Urinary bladder (tissue), 4 donors: ENCODE data around the gene PPME1. TPM values are rescaled to one million over a fixed set of nuclear protein-coding genes. Genes with fewer than 3 reads are reported as not detected.

Experiments used
- DNase-seq: peaks from one replicate; pipeline ENCODE4 v3.0.0-alpha.2; 2015; ENCODE audit errors: extremely low spot score
- H3K27ac ChIP-seq: one replicate; pipeline ENCODE4 v1.5.1; 2013; ENCODE audit warnings: low read depth, mild to moderate bottlenecking, moderate library complexity
- H3K36me3 ChIP-seq: one replicate; pipeline ENCODE4 v1.6.1; 2013; ENCODE audit warnings: mild to moderate bottlenecking, moderate library complexity; ENCODE audit not compliant: insufficient read depth
- H3K4me1 ChIP-seq: one replicate; pipeline ENCODE4 v1.6.1; 2013; ENCODE audit warnings: mild to moderate bottlenecking, moderate library complexity; ENCODE audit not compliant: insufficient read depth
- H3K4me3 ChIP-seq: one replicate; pipeline ENCODE4 v1.5.1; 2013; ENCODE audit warnings: low read depth, low read length
- WGBS: extraction: QIAGEN DNeasy Blood & Tissue Kit; methylation state at CpG from one replicate; pipeline ENCODE4 v1.1.7; 2013; 5-methylcytosine and 5-hydroxymethylcytosine counted together
- polyA plus RNA-seq: library from polyadenylated mRNA; stranded (reverse); fragments of 200-250 nt; gene quantifications from one replicate; pipeline ENCODE4 v1.2.3, GENCODE V29; 2013
- total RNA-seq: library from RNA; depleted of rRNA; stranded (reverse); fragments of >200 nt; gene quantifications from one replicate; pipeline ENCODE4 v1.2.3, GENCODE V29; 2014
- donor health status: healthy with polysubstance abuse.
- donor health status: healthy.

PPME1 gene
- total and polyA plus RNA-seq, 2 donors = 24.5 to 33.4 TPM

DNA sequence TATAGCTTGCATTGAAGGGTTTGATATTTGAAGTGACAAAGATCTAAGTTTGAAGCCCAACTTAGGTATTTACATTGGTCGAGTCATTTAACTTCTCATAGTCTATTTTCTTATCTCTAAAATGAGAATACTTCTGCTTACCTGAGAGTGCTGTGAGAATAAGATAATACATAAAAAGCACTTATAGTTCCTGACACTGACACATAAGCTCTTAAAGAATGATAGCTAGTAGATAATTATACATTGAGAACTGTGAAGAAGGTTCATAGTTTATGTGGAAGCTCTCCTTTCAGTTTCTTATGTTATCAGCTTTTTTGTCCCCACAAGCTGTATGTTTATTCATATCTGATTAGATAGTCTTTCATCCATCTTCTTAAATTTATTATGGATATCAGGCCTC, 4.8 kb downstream of the PPME1 start:
- WGBS = 73% methylated on average over 1 of the region's 1 CpG
- no peaks in the 10 kb centered on the region for H3K4me1 ChIP-seq
- no peak overlapping the region for H3K27ac ChIP-seq
- no peak for DNase-seq
- H3K4me3 ChIP-seq = no peak overlapping the region
- H3K36me3 ChIP-seq = peaks cover 3% of the 10 kb centered on the region

DNA sequence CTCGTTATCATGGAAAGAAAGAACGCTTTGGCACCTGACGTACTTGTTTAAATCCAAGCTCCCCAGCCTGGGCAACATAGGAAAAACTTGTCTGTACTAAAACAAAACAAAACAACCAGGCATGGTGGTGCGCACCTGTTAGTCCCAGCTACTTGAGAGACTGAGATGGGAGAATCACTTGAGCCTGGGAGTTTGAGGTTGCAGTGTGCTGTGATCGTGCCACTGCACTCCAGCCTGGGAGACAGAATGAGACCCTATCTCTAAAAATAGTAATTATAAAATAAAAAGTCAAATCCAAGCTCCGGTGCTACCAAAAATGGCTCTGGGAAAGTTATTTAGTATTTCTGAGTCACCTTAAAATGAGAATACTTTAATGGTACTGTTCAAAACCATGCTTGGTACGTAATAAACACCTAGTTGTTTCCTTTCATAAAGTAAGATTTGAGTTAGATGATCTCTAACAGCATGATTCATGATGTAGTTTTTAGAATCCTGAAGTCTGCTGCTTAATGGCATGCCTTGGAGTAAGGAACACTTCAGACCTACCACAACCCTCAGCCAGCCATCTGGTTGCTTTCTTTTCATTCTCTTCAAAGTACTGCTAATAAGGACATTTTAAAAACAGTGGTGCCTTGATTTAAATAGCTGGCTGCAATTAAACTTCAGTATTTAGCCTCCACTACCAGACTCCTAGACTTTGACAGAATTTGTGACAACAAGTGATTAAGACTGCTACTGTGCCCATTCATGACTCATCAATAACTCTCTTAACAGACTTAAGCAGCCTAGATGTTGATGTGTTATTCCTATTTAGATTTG, 8.4 kb downstream of the PPME1 start:
- no peak overlapping the region for H3K4me3 ChIP-seq
- H3K27ac ChIP-seq = no peak overlapping the region
- WGBS = 78% methylated on average over 7 of the region's 7 CpGs
- DNase-seq = no peak
- no peaks in the 10 kb centered on the region for H3K4me1 ChIP-seq
- H3K36me3 ChIP-seq = peaks cover 3% of the 10 kb centered on the region

DNA sequence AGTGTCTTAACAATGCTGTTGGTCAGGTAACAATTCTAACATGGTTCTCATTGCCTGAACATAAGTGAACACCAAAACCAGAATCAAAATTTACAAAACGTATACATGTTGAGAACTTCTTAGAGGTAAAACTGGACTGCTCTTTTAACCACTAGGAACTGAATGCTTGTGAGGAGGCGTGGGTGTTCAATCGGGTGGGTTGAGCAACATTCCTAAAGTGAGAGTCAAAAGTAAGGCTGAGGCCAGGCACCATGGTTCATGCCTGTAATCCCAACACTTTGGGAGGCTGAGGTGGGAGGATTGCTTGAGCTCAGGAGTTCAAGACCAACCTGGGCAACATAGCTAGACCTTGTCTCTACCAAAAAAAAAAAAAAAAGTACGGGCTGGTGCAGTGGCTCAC, 11.5 kb downstream of the PPME1 start:
- H3K4me1 ChIP-seq = no peaks in the 10 kb centered on the region
- no peak for DNase-seq
- peaks cover 3% of the 10 kb centered on the region for H3K36me3 ChIP-seq
- no peak overlapping the region for H3K27ac ChIP-seq
- H3K4me3 ChIP-seq = no peak overlapping the region
- 95% methylated on average over 4 of the region's 4 CpGs for WGBS

DNA sequence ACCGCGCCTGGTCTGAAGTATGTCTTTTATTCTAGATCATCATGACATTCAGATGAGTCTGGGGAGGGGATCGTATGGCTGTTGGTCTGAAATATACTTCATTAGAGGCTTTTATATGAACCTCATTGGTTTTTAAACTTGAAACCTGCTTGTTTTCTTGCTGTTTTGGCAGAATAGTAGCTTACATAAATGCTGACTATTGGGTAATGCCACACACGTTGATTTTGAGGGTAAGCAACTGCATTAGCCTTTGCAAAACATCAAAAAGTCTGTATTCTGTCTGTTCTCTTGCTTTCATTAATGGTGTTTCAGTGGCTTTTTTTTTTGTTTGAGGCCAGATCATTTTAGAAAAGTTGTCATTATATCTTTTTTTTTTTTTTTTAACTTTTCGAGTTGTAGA, 14.2 kb downstream of the PPME1 start:
- no peaks in the 10 kb centered on the region for H3K4me1 ChIP-seq
- no peak overlapping the region for H3K27ac ChIP-seq
- peaks cover 2% of the 10 kb centered on the region for H3K36me3 ChIP-seq
- 75% methylated on average over 5 of the region's 5 CpGs for WGBS
- no peak for DNase-seq
- H3K4me3 ChIP-seq = no peak overlapping the region

DNA sequence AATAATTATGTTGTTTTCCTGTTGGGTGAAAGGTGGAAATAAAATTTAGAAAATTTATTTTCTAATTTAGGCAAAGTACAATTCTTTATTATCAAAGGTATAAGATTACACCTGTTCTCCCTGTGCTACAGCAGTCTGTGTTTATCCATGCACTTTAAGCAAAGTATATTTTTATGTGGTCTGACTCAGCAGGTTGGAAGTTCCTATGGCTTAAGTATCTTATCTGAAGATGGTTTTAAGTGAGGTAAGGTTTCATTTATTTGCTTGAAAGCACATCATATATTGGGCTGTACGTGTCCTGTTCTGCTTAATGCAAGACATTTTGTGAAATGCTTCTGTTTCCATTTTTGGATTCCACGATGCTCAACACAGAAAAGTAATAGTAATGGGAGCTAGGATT, 14.6 kb downstream of the PPME1 start:
- no peak for DNase-seq
- 61% methylated on average over 2 of the region's 2 CpGs for WGBS
- Histone ChIP-seq H3K27ac (no peak overlapping the region), H3K4me3 (no peak overlapping the region), H3K36me3 (peaks cover 2% of the 10 kb centered on the region), H3K4me1 (no peaks in the 10 kb centered on the region)

DNA sequence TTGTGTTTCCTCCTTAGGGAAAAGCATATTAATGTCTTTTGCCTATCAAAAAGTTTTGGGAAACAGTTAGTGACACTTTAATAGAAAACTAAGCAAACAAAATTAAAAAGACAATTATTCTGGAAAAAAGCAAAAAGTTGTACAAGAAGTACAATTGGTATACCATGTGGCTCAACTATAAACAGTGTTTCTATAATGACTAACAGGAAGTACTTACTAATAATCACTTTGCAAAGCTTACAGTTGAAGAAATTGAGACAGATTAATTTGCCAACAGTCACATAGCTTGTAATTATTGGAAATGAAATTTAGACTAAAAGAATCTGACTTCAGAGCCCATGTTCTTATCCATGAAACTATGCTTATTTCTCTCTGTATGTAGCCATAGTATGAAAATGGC, 24.7 kb downstream of the PPME1 start:
- Histone ChIP-seq H3K27ac (no peak overlapping the region), H3K36me3 (no peaks in the 10 kb centered on the region), H3K4me1 (no peaks in the 10 kb centered on the region), H3K4me3 (no peak overlapping the region)
- no peak for DNase-seq

DNA sequence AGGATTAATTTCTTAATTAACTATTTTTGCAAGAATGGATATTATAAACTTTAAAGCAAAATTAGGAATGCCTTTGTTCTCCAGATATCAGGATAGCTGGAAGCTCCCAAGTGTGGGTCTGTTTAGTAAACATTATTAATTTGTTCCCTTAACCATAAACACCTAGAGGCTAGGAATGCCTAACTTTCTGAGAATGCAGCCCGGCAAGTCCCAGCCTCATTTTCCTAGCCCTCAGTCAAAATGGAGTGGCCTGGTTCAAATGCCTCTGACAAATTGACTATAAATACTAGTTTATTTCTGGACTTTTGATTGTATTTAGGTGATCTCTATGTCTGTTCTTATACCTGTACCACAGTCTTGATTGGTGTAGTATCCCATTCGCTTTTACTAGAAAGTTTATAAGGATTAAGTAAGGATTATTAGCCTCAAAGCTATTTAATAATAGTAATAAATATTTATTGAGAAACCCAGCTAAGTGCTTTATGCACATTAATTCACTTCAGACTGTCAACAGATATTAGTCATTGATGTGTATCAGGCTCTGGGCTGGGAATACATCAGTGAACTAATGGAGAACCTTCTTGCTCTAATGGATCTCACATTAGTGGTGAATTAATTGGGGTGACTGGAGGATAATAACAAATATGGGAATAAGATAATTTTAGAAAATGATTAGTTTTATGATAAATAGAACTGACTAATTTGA, 25.8 kb downstream of the PPME1 start:
- WGBS = 97% methylated on average over 2 of the region's 2 CpGs
- no peak overlapping the region for H3K27ac ChIP-seq
- H3K4me1 ChIP-seq = no peaks in the 10 kb centered on the region
- H3K4me3 ChIP-seq = no peak overlapping the region
- no peak for DNase-seq
- H3K36me3 ChIP-seq = no peaks in the 10 kb centered on the region

DNA sequence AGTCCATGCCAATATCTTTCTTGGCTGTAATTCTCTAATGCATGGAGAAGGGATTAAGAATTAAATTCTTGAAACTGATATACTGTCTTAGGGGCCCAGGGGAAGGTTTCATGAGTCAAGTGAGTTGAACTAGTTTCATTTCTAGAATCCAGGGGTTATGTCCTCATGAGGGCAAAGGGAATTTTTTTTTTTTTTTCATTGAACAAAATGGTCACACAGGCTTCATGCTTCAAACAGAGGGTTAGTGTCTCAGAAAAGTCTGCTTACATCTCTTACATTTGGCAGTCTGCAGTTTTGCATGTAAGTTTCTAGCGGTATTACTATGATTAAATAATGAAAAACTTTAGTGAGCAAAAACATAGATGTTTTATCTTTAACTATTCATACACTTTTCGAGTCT, 32.9 kb downstream of the PPME1 start:
- Histone ChIP-seq H3K36me3 (no peaks in the 10 kb centered on the region), H3K27ac (no peak overlapping the region), H3K4me3 (no peak overlapping the region), H3K4me1 (no peaks in the 10 kb centered on the region)
- no peak for DNase-seq
- WGBS = 84% methylated on average over 2 of the region's 2 CpGs

DNA sequence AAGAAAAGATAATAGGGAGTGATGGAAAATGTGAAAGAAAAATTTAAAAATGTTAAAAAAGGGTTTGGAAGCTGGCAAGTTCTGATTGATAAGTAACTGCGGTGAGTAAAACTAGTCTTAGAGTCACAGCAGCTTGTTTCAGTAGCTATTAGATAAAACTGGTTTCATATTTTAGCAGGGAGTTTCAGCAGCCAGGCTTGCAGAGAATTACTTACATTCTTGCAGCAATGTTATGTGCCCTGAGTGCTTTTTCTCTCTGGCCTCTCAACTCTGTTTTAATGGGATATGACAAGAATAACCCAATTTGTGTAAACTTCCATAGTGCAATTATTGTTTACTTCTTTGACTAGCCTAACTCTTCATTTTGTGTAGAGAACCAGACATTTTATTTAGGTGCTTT, 33.6 kb downstream of the PPME1 start:
- Histone ChIP-seq H3K4me3 (no peak overlapping the region), H3K36me3 (no peaks in the 10 kb centered on the region), H3K27ac (no peak overlapping the region), H3K4me1 (no peaks in the 10 kb centered on the region)
- no peak for DNase-seq
- 93% methylated on average over 1 of the region's 1 CpG for WGBS

DNA sequence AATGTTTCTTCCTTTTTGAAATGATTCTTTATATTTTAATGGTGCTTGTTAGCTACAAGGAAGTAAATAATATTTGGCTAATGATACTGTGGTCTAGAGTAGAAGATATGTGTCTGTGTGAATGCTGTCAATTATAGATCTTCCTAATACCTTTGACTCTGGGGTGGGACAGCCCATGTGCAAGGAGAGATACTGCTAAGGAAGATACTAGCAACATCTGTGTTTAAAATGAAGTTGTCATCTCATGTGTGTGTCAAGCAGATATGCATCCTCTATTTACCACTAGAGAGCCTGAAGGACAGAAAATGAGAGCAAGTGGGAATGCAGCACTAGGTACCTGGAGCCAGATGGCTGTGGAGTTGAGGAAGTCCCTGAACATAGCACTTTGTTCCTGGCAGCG, 34.1 kb downstream of the PPME1 start:
- WGBS = 37% methylated on average over 1 of the region's 1 CpG
- no peaks in the 10 kb centered on the region for H3K36me3 ChIP-seq
- H3K27ac ChIP-seq = no peak overlapping the region
- no peak overlapping the region for H3K4me3 ChIP-seq
- no peak for DNase-seq
- no peaks in the 10 kb centered on the region for H3K4me1 ChIP-seq

DNA sequence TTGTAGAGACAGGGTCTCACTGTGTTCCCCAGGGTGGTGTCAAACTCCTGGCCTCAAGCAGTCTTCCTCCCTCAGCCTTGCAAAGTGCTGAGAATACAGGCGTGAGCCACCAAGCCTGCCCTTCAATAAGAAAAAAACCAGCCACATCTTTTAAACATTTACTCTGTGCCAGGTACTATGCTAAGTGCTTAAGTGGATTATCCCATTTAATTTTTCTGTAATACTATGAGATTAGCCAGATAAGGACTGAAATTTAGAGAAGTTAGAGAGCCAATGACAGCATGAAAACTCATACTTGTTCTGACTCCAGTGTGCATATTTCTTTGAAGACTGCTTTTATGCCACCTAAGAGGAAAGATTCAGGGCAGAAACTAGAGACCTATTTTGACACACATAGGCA, 35.7 kb downstream of the PPME1 start:
- Histone ChIP-seq H3K36me3 (no peaks in the 10 kb centered on the region), H3K4me3 (no peak overlapping the region), H3K27ac (no peak overlapping the region), H3K4me1 (no peaks in the 10 kb centered on the region)
- DNase-seq = no peak
- 93% methylated on average over 1 of the region's 1 CpG for WGBS

DNA sequence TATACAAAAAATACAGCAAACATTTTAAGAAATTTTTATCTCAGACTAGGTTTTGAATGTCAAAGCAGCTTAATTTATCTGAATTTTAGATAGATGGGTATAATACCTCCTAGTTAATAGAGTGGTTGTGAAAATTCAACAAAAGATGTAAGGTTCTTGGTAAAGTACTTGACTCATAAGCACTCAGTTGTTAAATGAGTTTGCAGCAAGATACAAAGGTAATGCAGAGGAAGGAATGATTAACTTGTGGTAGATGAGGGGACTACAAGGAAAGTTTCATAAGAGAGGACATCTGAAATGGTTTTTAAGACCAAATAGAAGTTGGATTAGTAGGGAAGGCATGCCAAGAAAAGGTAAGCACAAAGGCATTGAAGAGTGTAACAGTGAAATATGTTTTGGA, 37.4 kb downstream of the PPME1 start:
- no peak for DNase-seq
- Histone ChIP-seq H3K27ac (no peak overlapping the region), H3K4me1 (no peaks in the 10 kb centered on the region), H3K36me3 (no peaks in the 10 kb centered on the region), H3K4me3 (no peak overlapping the region)

DNA sequence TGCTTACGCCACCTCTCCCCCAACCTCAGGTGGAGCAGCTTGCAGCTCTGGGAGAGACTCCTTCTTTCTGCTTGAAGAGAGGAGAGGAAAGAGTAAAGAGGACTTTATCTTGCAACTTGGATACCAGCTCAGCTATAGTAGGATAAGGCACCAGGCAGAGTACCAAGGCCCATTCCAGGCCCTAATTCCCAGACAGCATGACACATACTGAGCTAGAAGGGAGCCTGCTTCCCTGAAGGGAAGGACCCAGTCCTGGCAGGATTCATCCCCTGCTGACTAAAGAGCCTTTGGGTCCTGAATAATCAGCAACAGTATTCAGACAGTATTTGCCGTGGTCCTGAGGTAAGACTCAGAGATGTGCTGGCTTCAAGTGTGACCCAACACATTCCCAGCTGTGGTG, 41.4 kb downstream of the PPME1 start:
- no peaks in the 10 kb centered on the region for H3K36me3 ChIP-seq
- no peak overlapping the region for H3K27ac ChIP-seq
- H3K4me1 ChIP-seq = no peaks in the 10 kb centered on the region
- 96% methylated on average over 2 of the region's 2 CpGs for WGBS
- no peak for DNase-seq
- H3K4me3 ChIP-seq = no peak overlapping the region

DNA sequence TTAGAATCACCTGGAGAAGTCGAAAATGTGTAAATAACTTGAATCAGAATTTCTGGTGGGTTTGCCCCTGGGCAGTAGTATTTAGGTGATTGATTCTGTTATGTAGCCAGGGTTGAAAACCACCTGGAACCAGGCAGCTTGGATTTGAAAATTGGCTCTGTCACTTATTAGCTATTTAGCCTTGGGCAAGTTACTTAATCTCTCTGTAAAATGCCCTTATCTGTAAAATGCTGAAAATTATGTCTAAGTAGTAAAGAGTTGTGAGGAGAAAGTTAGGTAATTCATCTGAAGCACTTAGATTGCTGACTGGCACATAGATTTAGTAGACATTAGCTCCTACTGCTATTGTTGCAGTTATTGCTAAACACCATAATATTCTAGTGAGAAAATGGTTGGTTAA, 49.3 kb downstream of the PPME1 start:
- Histone ChIP-seq H3K4me1 (no peaks in the 10 kb centered on the region), H3K27ac (no peak overlapping the region), H3K36me3 (no peaks in the 10 kb centered on the region), H3K4me3 (no peak overlapping the region)
- DNase-seq = no peak
- WGBS = 92% methylated on average over 1 of the region's 1 CpG
